Measurements from ENCODE around the gene IFT122.

Gene IFT122

DNA sequence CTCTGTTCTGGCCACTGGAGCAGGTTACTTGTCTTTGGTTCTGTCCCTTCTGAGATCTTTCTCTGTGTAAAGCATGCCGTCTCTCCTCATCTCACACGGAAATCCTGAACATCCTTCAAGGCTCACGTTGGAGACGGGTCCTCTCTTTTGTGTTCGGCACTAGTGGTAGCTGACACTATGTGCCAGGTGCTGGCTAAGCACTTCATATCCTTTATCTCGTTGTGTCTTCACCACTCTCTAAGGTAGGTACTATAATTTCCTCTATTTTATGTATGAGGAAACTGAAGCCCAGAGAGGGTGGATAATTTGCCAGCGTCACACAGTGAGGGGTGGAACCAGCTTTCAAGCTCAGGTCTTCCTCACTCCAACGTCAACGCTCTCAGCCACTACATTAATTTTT, 1.2 kb downstream of the IFT122 start:
- no peak for DNase-seq (ENCODE audit: low read depth, low spot score)
- Histone ChIP-seq H3K27me3 (ENCODE audit: insufficient read depth, insufficient read length) (no peaks in the 10 kb centered on the region), H3K4me1 (ENCODE audit: insufficient read depth, insufficient read length) (peaks cover 2% of the 10 kb centered on the region), H3K9me3 (ENCODE audit: insufficient read depth, low read length) (no peaks in the 10 kb centered on the region), H3K9ac (ENCODE audit: insufficient read length, low read depth) (peak overlapping the region; percentile 96), H3K36me3 (ENCODE audit: insufficient read depth, insufficient read length, low read length) (peaks cover 32% of the 10 kb centered on the region), H3K4me3 (ENCODE audit: insufficient read length, low read depth) (peak overlapping the region; percentile 99)
- TF ChIP-seq SUZ12 (IDR thresholded peaks at IDR 0.05; ENCODE audit: extremely low read depth, insufficient read depth, insufficient read length) (no peak), ZNF274 (IDR thresholded peaks at IDR 0.05; ENCODE audit: low read depth, low read length) (no peak), YY1 (IDR thresholded peaks at IDR 0.05; ENCODE audit: insufficient read depth, insufficient read length) (no peak)

GRCh38 chr3:129441782-129442181, 1.8 kb downstream of the IFT122 start:
- no peak for TF ChIP-seq SUZ12 (IDR thresholded peaks at IDR 0.05; ENCODE audit: extremely low read depth, insufficient read depth, insufficient read length)
- TF ChIP-seq ZNF274 (IDR thresholded peaks at IDR 0.05; ENCODE audit: low read depth, low read length): no peak
- no peak for TF ChIP-seq YY1 (IDR thresholded peaks at IDR 0.05; ENCODE audit: insufficient read depth, insufficient read length)
- no peaks in the 10 kb centered on the region for H3K27me3 ChIP-seq (ENCODE audit: insufficient read depth, insufficient read length)
- peak overlapping the region; percentile 36 for H3K9ac ChIP-seq (ENCODE audit: insufficient read length, low read depth)
- no peak for DNase-seq (ENCODE audit: low read depth, low spot score)
- no peak overlapping the region for H3K4me3 ChIP-seq (ENCODE audit: insufficient read length, low read depth)
- H3K4me1 ChIP-seq (ENCODE audit: insufficient read depth, insufficient read length): peaks cover 2% of the 10 kb centered on the region
- H3K9me3 ChIP-seq (ENCODE audit: insufficient read depth, low read length): no peaks in the 10 kb centered on the region
- H3K36me3 ChIP-seq (ENCODE audit: insufficient read depth, insufficient read length, low read length): peaks cover 27% of the 10 kb centered on the region

DNA sequence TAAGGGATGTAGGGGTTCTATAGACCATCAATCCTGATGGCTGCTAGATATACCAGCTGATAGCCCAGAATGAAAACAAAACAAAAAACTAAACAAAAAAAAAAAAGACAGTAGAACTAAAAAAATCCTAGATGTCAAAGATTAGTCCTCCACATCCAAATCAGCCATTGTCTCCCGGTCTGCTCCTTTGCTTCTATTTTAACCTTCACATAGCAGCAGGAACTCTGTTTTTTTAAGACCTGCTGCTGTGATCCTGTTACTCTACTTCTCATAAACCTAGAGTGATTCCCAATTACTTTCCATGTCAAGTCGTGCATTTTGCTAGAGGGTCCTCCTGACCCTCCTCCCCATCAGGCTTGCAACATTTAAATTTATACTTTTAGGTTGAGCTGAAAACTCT, 2.5 kb downstream of the IFT122 start:
- no peak for TF ChIP-seq YY1 (IDR thresholded peaks at IDR 0.05; ENCODE audit: insufficient read depth, insufficient read length)
- TF ChIP-seq ZNF274 (IDR thresholded peaks at IDR 0.05; ENCODE audit: low read depth, low read length): no peak
- no peak for TF ChIP-seq SUZ12 (IDR thresholded peaks at IDR 0.05; ENCODE audit: extremely low read depth, insufficient read depth, insufficient read length)
- DNase-seq (ENCODE audit: low read depth, low spot score): no peak

DNA sequence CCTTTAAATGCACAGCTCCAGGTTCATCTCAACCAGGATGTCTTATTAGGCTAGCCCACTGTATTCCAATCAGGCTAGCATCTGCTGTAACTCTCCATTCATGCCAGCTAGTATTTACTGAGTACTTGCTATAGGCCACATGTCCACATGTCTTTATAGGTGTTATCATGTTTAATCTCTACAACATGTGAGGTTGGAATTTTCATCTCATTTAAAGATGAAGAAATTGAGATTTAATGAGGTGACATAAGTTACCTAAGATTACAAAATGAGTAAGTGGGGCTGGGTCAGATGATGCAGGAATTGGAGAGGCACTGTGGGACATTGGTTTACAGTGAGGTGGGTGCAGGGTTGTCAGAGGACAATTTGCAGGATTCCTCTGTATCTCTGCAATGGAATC, 2.9 kb downstream of the IFT122 start:
- H3K4me3 ChIP-seq (ENCODE audit: insufficient read length, low read depth): no peak overlapping the region
- no peak overlapping the region for H3K9ac ChIP-seq (ENCODE audit: insufficient read length, low read depth)
- no peaks in the 10 kb centered on the region for H3K9me3 ChIP-seq (ENCODE audit: insufficient read depth, low read length)
- TF ChIP-seq ZNF274 (IDR thresholded peaks at IDR 0.05; ENCODE audit: low read depth, low read length): no peak
- no peak for TF ChIP-seq SUZ12 (IDR thresholded peaks at IDR 0.05; ENCODE audit: extremely low read depth, insufficient read depth, insufficient read length)
- H3K4me1 ChIP-seq (ENCODE audit: insufficient read depth, insufficient read length): peaks cover 5% of the 10 kb centered on the region
- H3K36me3 ChIP-seq (ENCODE audit: insufficient read depth, insufficient read length, low read length): peaks cover 15% of the 10 kb centered on the region
- no peak for DNase-seq (ENCODE audit: low read depth, low spot score)
- H3K27me3 ChIP-seq (ENCODE audit: insufficient read depth, insufficient read length): no peaks in the 10 kb centered on the region

More for the DNA sequence above, 2.5 kb downstream of the IFT122 start:
- peaks cover 20% of the 10 kb centered on the region for H3K36me3 ChIP-seq (ENCODE audit: insufficient read depth, insufficient read length, low read length)
- H3K9ac ChIP-seq (ENCODE audit: insufficient read length, low read depth): no peak overlapping the region
- H3K27me3 ChIP-seq (ENCODE audit: insufficient read depth, insufficient read length): no peaks in the 10 kb centered on the region
- H3K4me3 ChIP-seq (ENCODE audit: insufficient read length, low read depth): no peak overlapping the region
- H3K4me1 ChIP-seq (ENCODE audit: insufficient read depth, insufficient read length): peaks cover 2% of the 10 kb centered on the region
- H3K9me3 ChIP-seq (ENCODE audit: insufficient read depth, low read length): no peaks in the 10 kb centered on the region

DNA sequence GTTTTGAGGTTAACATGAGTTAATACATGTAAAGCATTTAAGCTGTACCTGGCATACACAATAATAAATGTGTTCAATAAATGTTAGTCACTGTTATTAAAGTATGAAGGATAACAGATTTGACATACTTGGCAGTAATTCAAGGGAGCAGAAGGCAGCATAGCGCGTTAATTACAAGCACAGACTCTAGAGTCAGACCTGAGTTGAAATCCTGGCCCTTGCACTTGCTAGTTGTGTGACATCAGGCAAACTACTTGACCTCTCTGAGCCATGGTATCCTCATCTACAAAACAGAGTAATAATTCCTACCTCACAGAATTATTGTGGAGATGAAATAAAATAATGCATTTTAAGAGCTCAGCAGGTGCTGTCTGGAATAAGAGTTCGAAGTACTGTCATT, 5.4 kb downstream of the IFT122 start:
- H3K9me3 ChIP-seq (ENCODE audit: insufficient read depth, low read length): no peaks in the 10 kb centered on the region
- H3K36me3 ChIP-seq (ENCODE audit: insufficient read depth, insufficient read length, low read length): peaks cover 10% of the 10 kb centered on the region
- DNase-seq (ENCODE audit: low read depth, low spot score): no peak
- H3K27me3 ChIP-seq (ENCODE audit: insufficient read depth, insufficient read length): no peaks in the 10 kb centered on the region
- no peak overlapping the region for H3K4me3 ChIP-seq (ENCODE audit: insufficient read length, low read depth)
- no peak overlapping the region for H3K9ac ChIP-seq (ENCODE audit: insufficient read length, low read depth)
- TF ChIP-seq ZNF274 (IDR thresholded peaks at IDR 0.05; ENCODE audit: low read depth, low read length): no peak
- TF ChIP-seq YY1 (IDR thresholded peaks at IDR 0.05; ENCODE audit: insufficient read depth, insufficient read length): no peak
- no peak for TF ChIP-seq SUZ12 (IDR thresholded peaks at IDR 0.05; ENCODE audit: extremely low read depth, insufficient read depth, insufficient read length)
- peaks cover 7% of the 10 kb centered on the region for H3K4me1 ChIP-seq (ENCODE audit: insufficient read depth, insufficient read length)

DNA sequence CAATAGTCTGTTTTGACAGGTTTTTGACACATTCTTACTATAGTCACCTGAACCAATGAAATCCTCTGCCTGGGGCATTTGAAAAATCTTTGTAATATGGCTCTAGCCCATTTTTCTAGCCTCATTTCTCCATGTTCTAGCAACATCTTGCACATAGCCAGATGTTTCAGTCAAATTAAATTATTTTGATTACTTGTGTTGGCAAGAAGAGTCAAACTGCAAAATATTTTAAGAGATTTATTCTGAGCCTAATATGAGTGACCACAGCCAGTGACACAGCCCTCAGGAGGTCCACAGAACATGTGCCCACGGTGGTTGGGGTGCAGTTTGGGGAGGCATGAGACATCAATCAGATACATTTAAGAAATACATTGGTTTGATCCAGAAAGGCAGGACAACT, 6.9 kb downstream of the IFT122 start:
- H3K27me3 ChIP-seq (ENCODE audit: insufficient read depth, insufficient read length): no peaks in the 10 kb centered on the region
- no peak overlapping the region for H3K9ac ChIP-seq (ENCODE audit: insufficient read length, low read depth)
- no peak overlapping the region for H3K4me3 ChIP-seq (ENCODE audit: insufficient read length, low read depth)
- DNase-seq (ENCODE audit: low read depth, low spot score): no peak
- peaks cover 21% of the 10 kb centered on the region for H3K36me3 ChIP-seq (ENCODE audit: insufficient read depth, insufficient read length, low read length)
- peaks cover 4% of the 10 kb centered on the region for H3K4me1 ChIP-seq (ENCODE audit: insufficient read depth, insufficient read length)
- H3K9me3 ChIP-seq (ENCODE audit: insufficient read depth, low read length): no peaks in the 10 kb centered on the region
- TF ChIP-seq YY1 (IDR thresholded peaks at IDR 0.05; ENCODE audit: insufficient read depth, insufficient read length): no peak
- TF ChIP-seq SUZ12 (IDR thresholded peaks at IDR 0.05; ENCODE audit: extremely low read depth, insufficient read depth, insufficient read length): no peak
- TF ChIP-seq ZNF274 (IDR thresholded peaks at IDR 0.05; ENCODE audit: low read depth, low read length): no peak

GRCh38 chr3:129448186-129448895, 8.3 kb downstream of the IFT122 start:
- Histone ChIP-seq H3K27me3 (ENCODE audit: insufficient read depth, insufficient read length) (no peaks in the 10 kb centered on the region), H3K4me3 (ENCODE audit: insufficient read length, low read depth) (no peak overlapping the region), H3K36me3 (ENCODE audit: insufficient read depth, insufficient read length, low read length) (peaks cover 32% of the 10 kb centered on the region), H3K4me1 (ENCODE audit: insufficient read depth, insufficient read length) (peaks cover 4% of the 10 kb centered on the region), H3K9me3 (ENCODE audit: insufficient read depth, low read length) (no peaks in the 10 kb centered on the region), H3K9ac (ENCODE audit: insufficient read length, low read depth) (no peak overlapping the region)
- TF ChIP-seq YY1 (IDR thresholded peaks at IDR 0.05; ENCODE audit: insufficient read depth, insufficient read length): no peak
- no peak for TF ChIP-seq ZNF274 (IDR thresholded peaks at IDR 0.05; ENCODE audit: low read depth, low read length)
- no peak for TF ChIP-seq SUZ12 (IDR thresholded peaks at IDR 0.05; ENCODE audit: extremely low read depth, insufficient read depth, insufficient read length)
- DNase-seq (ENCODE audit: low read depth, low spot score): no peak

Measured in NT2/D1 (cell line).